OCI-LY3 (cell line): ENCODE data around the gene ARID5A.

Source experiments
- EZH2phosphoT487 ChIP-seq: fragments of 200-600 bp; shearing (Covaris generic); IDR thresholded peaks from 2 replicates; pipeline ENCODE4 v1.6.1; 2018; ENCODE audit warnings: antibody characterized with exemption, mixed run types, low read depth
- TF ChIP-seq, protein P1 (sequence below): fragments of 200-600, 300-600 bp; sonication (generic); IDR thresholded peaks from 2 replicates; pipeline ENCODE4 v1.5.1; 2014; ENCODE audit warnings: antibody characterized with exemption, low read length, low read depth

GRCh38 chr2:96534701-96535181 is 1.8 kb upstream of the ARID5A start:
- TF ChIP-seq, protein P1, sequence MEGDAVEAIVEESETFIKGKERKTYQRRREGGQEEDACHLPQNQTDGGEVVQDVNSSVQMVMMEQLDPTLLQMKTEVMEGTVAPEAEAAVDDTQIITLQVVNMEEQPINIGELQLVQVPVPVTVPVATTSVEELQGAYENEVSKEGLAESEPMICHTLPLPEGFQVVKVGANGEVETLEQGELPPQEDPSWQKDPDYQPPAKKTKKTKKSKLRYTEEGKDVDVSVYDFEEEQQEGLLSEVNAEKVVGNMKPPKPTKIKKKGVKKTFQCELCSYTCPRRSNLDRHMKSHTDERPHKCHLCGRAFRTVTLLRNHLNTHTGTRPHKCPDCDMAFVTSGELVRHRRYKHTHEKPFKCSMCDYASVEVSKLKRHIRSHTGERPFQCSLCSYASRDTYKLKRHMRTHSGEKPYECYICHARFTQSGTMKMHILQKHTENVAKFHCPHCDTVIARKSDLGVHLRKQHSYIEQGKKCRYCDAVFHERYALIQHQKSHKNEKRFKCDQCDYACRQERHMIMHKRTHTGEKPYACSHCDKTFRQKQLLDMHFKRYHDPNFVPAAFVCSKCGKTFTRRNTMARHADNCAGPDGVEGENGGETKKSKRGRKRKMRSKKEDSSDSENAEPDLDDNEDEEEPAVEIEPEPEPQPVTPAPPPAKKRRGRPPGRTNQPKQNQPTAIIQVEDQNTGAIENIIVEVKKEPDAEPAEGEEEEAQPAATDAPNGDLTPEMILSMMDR, result no peak
- no peak for TF ChIP-seq EZH2phosphoT487
